ENCODE measurements around the gene CACNA2D1. TPM values are rescaled to one million over a fixed set of nuclear protein-coding genes. Genes with fewer than 3 reads are reported as not detected.

The CACNA2D1 gene
- total RNA-seq, 4 donors from 2014 or later = 30.6 to 60.0 (median 45.7) TPM

DNA sequence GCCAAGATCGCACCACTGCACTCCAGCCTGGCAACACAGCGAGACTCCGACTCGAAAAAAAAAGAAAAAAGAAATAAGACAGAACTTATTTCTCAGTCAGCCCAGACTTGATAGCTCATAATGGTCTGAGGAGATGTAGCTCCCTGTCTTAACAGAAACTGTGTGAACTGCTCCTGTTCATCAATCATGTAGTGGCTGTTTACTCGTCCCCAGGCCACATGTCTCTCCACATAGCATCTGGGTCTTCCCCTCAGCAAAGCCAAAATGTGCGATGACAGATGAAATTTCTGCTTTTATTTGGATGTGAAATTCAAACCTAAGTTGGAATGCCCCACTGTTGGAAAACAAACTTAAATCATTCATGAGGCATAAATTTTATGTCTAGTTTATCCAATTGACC lies 219.0 kb downstream of the CACNA2D1 start:
- no peak overlapping the region for H3K4me3 ChIP-seq
- no peak overlapping the region for H3K27ac ChIP-seq (replicated peaks in 1 of 4)
- no peak for DNase-seq (ENCODE audit: extremely low spot score)
- peaks cover 0 to under 1% (median 0%) of the 10 kb centered on the region in 4 donors for H3K4me1 ChIP-seq
- 90% methylated on average over 6 of the region's 6 CpGs for WGBS
- intact Hi-C loops (cut with DNase I) = no loop called here
- no peaks in the 10 kb centered on the region for H3K36me3 ChIP-seq
- H3K9me3 ChIP-seq = no peaks in the 10 kb centered on the region
- no peak for TF ChIP-seq EP300 (IDR thresholded peaks at IDR 0.05)
- TF ChIP-seq, protein P1, sequence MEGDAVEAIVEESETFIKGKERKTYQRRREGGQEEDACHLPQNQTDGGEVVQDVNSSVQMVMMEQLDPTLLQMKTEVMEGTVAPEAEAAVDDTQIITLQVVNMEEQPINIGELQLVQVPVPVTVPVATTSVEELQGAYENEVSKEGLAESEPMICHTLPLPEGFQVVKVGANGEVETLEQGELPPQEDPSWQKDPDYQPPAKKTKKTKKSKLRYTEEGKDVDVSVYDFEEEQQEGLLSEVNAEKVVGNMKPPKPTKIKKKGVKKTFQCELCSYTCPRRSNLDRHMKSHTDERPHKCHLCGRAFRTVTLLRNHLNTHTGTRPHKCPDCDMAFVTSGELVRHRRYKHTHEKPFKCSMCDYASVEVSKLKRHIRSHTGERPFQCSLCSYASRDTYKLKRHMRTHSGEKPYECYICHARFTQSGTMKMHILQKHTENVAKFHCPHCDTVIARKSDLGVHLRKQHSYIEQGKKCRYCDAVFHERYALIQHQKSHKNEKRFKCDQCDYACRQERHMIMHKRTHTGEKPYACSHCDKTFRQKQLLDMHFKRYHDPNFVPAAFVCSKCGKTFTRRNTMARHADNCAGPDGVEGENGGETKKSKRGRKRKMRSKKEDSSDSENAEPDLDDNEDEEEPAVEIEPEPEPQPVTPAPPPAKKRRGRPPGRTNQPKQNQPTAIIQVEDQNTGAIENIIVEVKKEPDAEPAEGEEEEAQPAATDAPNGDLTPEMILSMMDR (IDR thresholded peaks at IDR 0.05) = no peak
- no peak for TF ChIP-seq POLR2AphosphoS5 (IDR thresholded peaks at IDR 0.05)
- TF ChIP-seq POLR2A (IDR thresholded peaks at IDR 0.05; ENCODE audit: low read depth) = no peak
- H3K27me3 ChIP-seq = no peaks in the 10 kb centered on the region

DNA sequence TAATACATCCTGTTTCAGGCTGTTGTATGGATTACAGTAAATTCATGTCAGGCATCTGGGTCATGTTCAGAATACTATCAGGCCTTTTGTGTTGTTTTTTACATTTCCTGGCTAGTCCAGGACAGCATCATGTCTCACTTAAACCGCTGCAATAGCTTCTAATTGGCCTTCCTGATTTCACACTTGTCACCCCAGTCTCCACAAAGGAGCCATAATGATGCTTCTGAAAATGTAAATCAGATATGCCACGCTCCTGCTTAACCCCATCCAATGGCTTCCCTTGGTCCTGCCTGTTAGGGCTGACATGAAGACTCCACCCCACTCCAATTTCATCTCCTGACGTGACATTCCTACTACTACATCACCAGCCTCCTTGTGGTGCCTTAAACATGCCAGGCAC lies 220.0 kb downstream of the CACNA2D1 start:
- H3K4me1 ChIP-seq = no peaks in the 10 kb centered on the region
- no peak overlapping the region for H3K27ac ChIP-seq (replicated peaks in 1 of 4)
- no peaks in the 10 kb centered on the region for H3K36me3 ChIP-seq
- no peak for DNase-seq (ENCODE audit: extremely low spot score)
- H3K27me3 ChIP-seq = no peaks in the 10 kb centered on the region
- no peaks in the 10 kb centered on the region for H3K9me3 ChIP-seq
- intact Hi-C loops (cut with DNase I) = no loop called here
- no peak overlapping the region for H3K4me3 ChIP-seq
- 90% methylated on average over 3 of the region's 3 CpGs for WGBS
- TF ChIP-seq POLR2A (IDR thresholded peaks at IDR 0.05; ENCODE audit: low read depth) (no peak), POLR2AphosphoS5 (IDR thresholded peaks at IDR 0.05) (no peak), EP300 (IDR thresholded peaks at IDR 0.05) (no peak)
- TF ChIP-seq, protein P1 (IDR thresholded peaks at IDR 0.05) = no peak

- Histone ChIP-seq H3K27me3 (no peaks in the 10 kb centered on the region), H3K4me3 (no peak overlapping the region), H3K9me3 (no peaks in the 10 kb centered on the region), H3K27ac (replicated peaks in 1 of 4) (no peak overlapping the region), H3K4me1 (no peaks in the 10 kb centered on the region), H3K36me3 (no peaks in the 10 kb centered on the region)
- 90% methylated on average over 9 of the region's 9 CpGs for WGBS
- DNase-seq (ENCODE audit: extremely low spot score) = no peak
- TF ChIP-seq POLR2A (IDR thresholded peaks at IDR 0.05; ENCODE audit: low read depth) (no peak), EP300 (IDR thresholded peaks at IDR 0.05) (no peak), POLR2AphosphoS5 (IDR thresholded peaks at IDR 0.05) (no peak)
- TF ChIP-seq, protein P1 (IDR thresholded peaks at IDR 0.05) = no peak
- intact Hi-C loops (cut with DNase I) = no loop called here
These were observed 222.4 kb downstream of the CACNA2D1 start for GRCh38 chr7:82221152-82221674.

DNA sequence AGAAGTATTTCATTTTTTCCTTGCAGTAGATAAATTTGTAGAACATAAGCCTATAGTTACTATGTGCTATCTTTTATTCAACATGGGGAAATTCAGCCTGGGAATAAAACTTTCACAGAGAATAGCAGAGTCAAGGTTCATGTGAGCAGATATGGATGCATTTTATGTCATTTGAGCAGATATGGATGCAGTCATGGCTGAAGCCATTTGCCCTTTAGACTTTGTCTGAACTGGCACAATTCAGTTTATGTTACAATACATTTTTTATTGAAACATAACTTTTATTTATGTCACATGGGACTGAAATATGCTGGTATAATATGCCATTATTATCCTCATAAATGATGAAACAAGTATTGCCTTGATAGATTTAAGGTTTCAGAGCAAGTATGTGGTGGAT lies 231.1 kb downstream of the CACNA2D1 start:
- no peaks in the 10 kb centered on the region for H3K36me3 ChIP-seq
- H3K27me3 ChIP-seq = no peaks in the 10 kb centered on the region
- intact Hi-C loops (cut with DNase I) = no loop called here
- no peak overlapping the region for H3K4me3 ChIP-seq
- TF ChIP-seq EP300 (IDR thresholded peaks at IDR 0.05) = no peak
- TF ChIP-seq, protein P1 (IDR thresholded peaks at IDR 0.05) = no peak
- TF ChIP-seq POLR2A (IDR thresholded peaks at IDR 0.05; ENCODE audit: low read depth) = no peak
- no peak for TF ChIP-seq POLR2AphosphoS5 (IDR thresholded peaks at IDR 0.05)
- no peak overlapping the region for H3K27ac ChIP-seq (replicated peaks in 1 of 4)
- no peak for DNase-seq (ENCODE audit: extremely low spot score)
- H3K4me1 ChIP-seq = no peaks in the 10 kb centered on the region
- no peaks in the 10 kb centered on the region for H3K9me3 ChIP-seq

- no peaks in the 10 kb centered on the region for H3K27me3 ChIP-seq
- no peaks in the 10 kb centered on the region for H3K4me1 ChIP-seq
- H3K36me3 ChIP-seq = no peaks in the 10 kb centered on the region
- WGBS = 100% methylated on average over 1 of the region's 1 CpG
- TF ChIP-seq POLR2AphosphoS5 (IDR thresholded peaks at IDR 0.05) (no peak), EP300 (IDR thresholded peaks at IDR 0.05) (no peak), POLR2A (IDR thresholded peaks at IDR 0.05; ENCODE audit: low read depth) (no peak)
- TF ChIP-seq, protein P1 (IDR thresholded peaks at IDR 0.05) = no peak
- H3K27ac ChIP-seq (replicated peaks in 1 of 4) = no peak overlapping the region
- no peaks in the 10 kb centered on the region for H3K9me3 ChIP-seq
- no peak for DNase-seq (ENCODE audit: extremely low spot score)
- H3K4me3 ChIP-seq = no peak overlapping the region
- intact Hi-C loops (cut with DNase I) = no loop called here
These were observed 232.2 kb downstream of the CACNA2D1 start for GRCh38 chr7:82211333-82211732.
